ENCODE measurements around the gene FBXL14.

DNA sequence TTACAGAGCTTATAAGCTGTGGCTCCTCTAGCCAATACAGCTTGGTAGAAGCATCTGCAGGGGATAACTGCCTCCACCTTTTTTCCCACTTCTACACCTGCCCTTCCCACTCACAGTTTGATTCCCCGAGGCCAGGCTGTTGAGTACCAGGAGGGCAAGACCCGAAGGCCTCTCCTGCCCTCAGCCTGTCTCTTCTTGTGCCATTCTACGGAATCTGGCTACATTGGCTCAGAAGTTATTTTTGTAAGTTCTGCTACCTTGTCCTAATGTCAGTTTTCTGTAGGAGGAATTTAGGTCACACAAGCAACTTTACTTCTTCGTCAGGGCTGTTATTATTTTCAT, 11.7 kb downstream of the FBXL14 start:
- no peak for TF ChIP-seq POLR2A (IDR thresholded peaks at IDR 0.05)
- TF ChIP-seq, protein P1, sequence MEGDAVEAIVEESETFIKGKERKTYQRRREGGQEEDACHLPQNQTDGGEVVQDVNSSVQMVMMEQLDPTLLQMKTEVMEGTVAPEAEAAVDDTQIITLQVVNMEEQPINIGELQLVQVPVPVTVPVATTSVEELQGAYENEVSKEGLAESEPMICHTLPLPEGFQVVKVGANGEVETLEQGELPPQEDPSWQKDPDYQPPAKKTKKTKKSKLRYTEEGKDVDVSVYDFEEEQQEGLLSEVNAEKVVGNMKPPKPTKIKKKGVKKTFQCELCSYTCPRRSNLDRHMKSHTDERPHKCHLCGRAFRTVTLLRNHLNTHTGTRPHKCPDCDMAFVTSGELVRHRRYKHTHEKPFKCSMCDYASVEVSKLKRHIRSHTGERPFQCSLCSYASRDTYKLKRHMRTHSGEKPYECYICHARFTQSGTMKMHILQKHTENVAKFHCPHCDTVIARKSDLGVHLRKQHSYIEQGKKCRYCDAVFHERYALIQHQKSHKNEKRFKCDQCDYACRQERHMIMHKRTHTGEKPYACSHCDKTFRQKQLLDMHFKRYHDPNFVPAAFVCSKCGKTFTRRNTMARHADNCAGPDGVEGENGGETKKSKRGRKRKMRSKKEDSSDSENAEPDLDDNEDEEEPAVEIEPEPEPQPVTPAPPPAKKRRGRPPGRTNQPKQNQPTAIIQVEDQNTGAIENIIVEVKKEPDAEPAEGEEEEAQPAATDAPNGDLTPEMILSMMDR (IDR thresholded peaks at IDR 0.05): no peak
